ENCODE data around the gene DOCK1.

The DOCK1 gene

GRCh38 chr10:127092916-127093315, 187.7 kb downstream of the DOCK1 start:
- DNase-seq = no peak

- DNase-seq = no peak
Observed at GRCh38 chr10:127094984-127095383, 189.8 kb downstream of the DOCK1 start.

- no peak for DNase-seq
Observed at GRCh38 chr10:127100983-127101615, 195.9 kb downstream of the DOCK1 start.

- DNase-seq = no peak
Observed at GRCh38 chr10:127102176-127102575, 196.9 kb downstream of the DOCK1 start.

GRCh38 chr10:127115100-127115499, 209.9 kb downstream of the DOCK1 start:
- DNase-seq = no peak

GRCh38 chr10:127117125-127117524, 211.9 kb downstream of the DOCK1 start:
- no peak for DNase-seq

GRCh38 chr10:127118034-127118433, 212.8 kb downstream of the DOCK1 start:
- no peak for DNase-seq

GRCh38 chr10:127119936-127120335, 214.7 kb downstream of the DOCK1 start:
- no peak for DNase-seq

GRCh38 chr10:127122831-127123230, 217.6 kb downstream of the DOCK1 start:
- DNase-seq = no peak

GRCh38 chr10:127123626-127124025, 218.4 kb downstream of the DOCK1 start:
- no peak for DNase-seq

GRCh38 chr10:127125331-127125730, 220.1 kb downstream of the DOCK1 start:
- no peak for DNase-seq

GRCh38 chr10:127127822-127128221, 222.6 kb downstream of the DOCK1 start:
- no peak for DNase-seq

- DNase-seq = no peak
Observed at GRCh38 chr10:127129104-127129503, 223.9 kb downstream of the DOCK1 start.

GRCh38 chr10:127132451-127132850, 227.2 kb downstream of the DOCK1 start:
- no peak for DNase-seq

GRCh38 chr10:127133225-127133624, 228.0 kb downstream of the DOCK1 start:
- no peak for DNase-seq

- DNase-seq = no peak
Observed at GRCh38 chr10:127133672-127134500, 228.7 kb downstream of the DOCK1 start.

- no peak for DNase-seq
Observed at GRCh38 chr10:127135844-127136577, 230.8 kb downstream of the DOCK1 start.

- no peak for DNase-seq
Observed at GRCh38 chr10:127137391-127137790, 232.2 kb downstream of the DOCK1 start.

- no peak for DNase-seq
Observed at GRCh38 chr10:127142136-127142535, 236.9 kb downstream of the DOCK1 start.

GRCh38 chr10:127142856-127143255, 237.6 kb downstream of the DOCK1 start:
- no peak for DNase-seq

- DNase-seq = no peak
Observed at GRCh38 chr10:127145173-127145572, 239.9 kb downstream of the DOCK1 start.

- no peak for DNase-seq
Observed at GRCh38 chr10:127146661-127147060, 241.4 kb downstream of the DOCK1 start.

GRCh38 chr10:127148066-127148932, 243.1 kb downstream of the DOCK1 start:
- DNase-seq = no peak
